A172 (cell line): ENCODE data around the gene TOLLIP. TPM values are rescaled to one million over a fixed set of nuclear protein-coding genes. Genes with fewer than 3 reads are reported as not detected.
"Not testable (repeated sequence)": the region's sequence is repeated elsewhere in the genome, so short reads cannot be mapped to it uniquely, and the experiment has no call there.

Experiments
- DNase-seq: peaks from one replicate; pipeline ENCODE4 v3.0.0-alpha.2; 2015; ENCODE audit warnings: low spot score
- total RNA-seq: library from RNA; depleted of rRNA; stranded (reverse); fragments of >200 nt; shearing (Covaris generic); gene quantifications from 2 replicates; pipeline ENCODE4 v1.2.3, GENCODE V29; 2014; rRNA removed

The TOLLIP gene
- 24.4 and 26.6 TPM in 2 replicates for total RNA-seq

- DNase-seq = peak; percentile 76
Measured at GRCh38 chr11:1309498-1310317, at the start of gene TOLLIP. TOLLIP (minus strand) TSS chr11:1309632; CDS start chr11:1309498, 134 bp downstream.

GRCh38 chr11:1358931-1359330 is 49.5 kb upstream of the TOLLIP start:
- DNase-seq = not testable (repeated sequence)

GRCh38 chr11:1358286-1358685 is 48.9 kb upstream of the TOLLIP start:
- no peak for DNase-seq

GRCh38 chr11:1356478-1356960 is 47.1 kb upstream of the TOLLIP start:
- DNase-seq = no peak

GRCh38 chr11:1356007-1356435 is 46.6 kb upstream of the TOLLIP start:
- no peak for DNase-seq

- DNase-seq = no peak
Measured at GRCh38 chr11:1354125-1354938, 44.9 kb upstream of the TOLLIP start.

GRCh38 chr11:1353383-1354124 is 44.1 kb upstream of the TOLLIP start:
- DNase-seq = no peak

GRCh38 chr11:1352696-1353382 is 43.4 kb upstream of the TOLLIP start:
- DNase-seq = no peak

GRCh38 chr11:1351278-1351937 is 42.0 kb upstream of the TOLLIP start:
- DNase-seq = peak; percentile 43

GRCh38 chr11:1350086-1350725 is 40.8 kb upstream of the TOLLIP start:
- no peak for DNase-seq

- DNase-seq = no peak
Measured at GRCh38 chr11:1349327-1350041, 40.1 kb upstream of the TOLLIP start.

GRCh38 chr11:1348796-1349326 is 39.4 kb upstream of the TOLLIP start:
- no peak for DNase-seq

GRCh38 chr11:1348146-1348795 is 38.8 kb upstream of the TOLLIP start:
- no peak for DNase-seq

- not testable (repeated sequence) for DNase-seq
Measured at GRCh38 chr11:1347411-1347999, 38.1 kb upstream of the TOLLIP start.

GRCh38 chr11:1346669-1347390 is 37.4 kb upstream of the TOLLIP start:
- DNase-seq = no peak

GRCh38 chr11:1345737-1346513 is 36.5 kb upstream of the TOLLIP start:
- no peak for DNase-seq
